Stimulated activated CD8-positive, alpha-beta memory T cell treated with anti-CD3 and anti-CD28 coated beads, Interleukin-15, amount 100 ng/mL, for 24 hours (primary cell): Measurements from ENCODE around the gene SEMA3A.

Source experiments
- DNase-seq: peaks from one replicate; pipeline ENCODE4 v3.0.0-alpha.2; 2020; ENCODE audit warnings: low read depth

SEMA3A gene

DNA sequence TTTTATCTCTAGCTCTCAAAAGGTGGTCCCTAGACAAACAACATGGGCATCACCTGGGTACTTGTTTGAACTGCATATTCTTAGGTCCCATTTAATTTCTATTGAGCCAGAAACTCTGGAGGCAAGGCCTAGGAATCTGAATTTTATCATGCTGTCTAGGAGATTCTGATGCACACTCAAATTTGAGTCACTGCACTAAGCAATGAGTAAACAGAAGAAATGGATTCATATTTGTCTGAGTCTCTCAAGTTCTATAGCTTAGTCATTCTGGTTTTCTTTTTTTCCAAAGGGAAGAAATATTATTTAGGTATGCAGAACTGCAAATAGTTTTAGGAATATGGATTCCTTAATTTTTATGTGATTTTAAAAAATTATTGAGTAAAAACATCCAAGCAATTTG lies 185.5 kb downstream of the SEMA3A start:
- no peak for DNase-seq

DNA sequence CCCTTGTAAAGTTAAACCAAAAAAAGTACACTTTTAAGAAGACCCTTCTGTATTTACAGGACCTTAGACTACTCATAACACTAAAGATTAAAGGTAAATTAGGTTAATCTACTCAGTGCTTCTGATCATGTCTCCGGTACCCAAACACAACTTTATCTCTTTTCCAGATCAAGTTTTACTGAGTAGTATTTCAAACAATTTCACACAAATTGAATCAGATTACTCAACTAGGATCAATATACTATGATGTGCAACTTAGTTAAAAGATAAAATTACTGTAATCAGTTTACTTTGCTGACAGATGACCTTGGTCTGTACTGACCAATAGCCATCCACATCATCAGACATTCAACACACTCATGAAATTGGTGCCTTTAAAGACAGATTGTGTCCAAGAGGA lies 191.4 kb downstream of the SEMA3A start:
- no peak for DNase-seq

DNA sequence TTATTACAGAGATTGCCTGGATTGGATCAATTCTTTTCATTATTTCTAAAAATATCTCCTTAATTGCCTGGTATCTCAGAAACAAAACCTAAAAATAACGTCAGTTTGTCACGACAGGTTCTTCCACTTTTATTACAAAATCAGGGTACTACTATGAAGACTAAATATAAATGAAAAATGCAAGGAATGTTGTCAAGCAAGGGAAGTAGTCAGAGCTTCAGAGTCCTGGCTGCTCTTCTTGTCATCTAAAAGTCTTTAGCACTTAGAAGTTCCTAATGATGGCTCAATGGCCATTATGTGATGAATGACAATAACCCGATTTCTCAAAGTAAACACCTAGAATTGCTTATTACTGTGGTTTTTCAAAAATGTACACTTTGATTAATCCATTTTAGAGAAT lies 192.2 kb downstream of the SEMA3A start:
- no peak for DNase-seq

DNA sequence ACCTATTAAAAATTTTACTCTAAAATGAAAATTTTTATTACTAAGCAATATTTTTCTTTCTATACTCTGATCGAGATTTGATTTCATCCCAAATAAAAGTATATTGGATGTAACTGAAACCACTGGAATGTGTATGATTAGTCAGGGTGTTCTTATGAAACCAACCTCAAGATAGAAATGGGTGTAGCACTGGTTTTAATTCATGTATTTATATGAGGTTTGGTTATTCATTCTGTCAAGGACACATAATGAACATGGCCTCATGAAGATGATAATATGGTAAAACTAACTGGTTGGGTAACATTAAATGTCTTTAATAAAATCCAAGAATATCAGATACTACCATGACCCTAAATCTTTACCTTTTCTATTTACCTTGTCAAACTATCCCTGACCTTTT lies 197.7 kb downstream of the SEMA3A start:
- DNase-seq: no peak

DNA sequence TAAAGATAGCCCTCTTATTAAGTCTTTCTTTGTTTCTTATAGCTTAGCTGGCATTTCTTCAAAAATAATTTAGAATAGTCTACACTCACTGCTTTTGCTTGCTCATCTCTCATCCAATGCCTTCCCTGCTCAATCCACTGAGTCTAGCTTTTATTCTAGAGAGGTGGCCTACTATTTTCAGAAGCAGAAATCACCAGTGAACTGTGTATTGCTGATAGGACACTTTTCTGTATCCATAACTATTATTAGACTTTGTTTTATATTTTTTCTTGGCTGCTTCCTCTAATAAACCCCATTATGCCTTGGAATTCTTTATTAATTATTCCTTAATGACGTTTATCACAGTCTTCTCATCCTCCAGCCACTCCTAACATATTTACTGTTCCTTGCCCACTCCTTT lies 206.8 kb downstream of the SEMA3A start:
- DNase-seq: no peak

DNA sequence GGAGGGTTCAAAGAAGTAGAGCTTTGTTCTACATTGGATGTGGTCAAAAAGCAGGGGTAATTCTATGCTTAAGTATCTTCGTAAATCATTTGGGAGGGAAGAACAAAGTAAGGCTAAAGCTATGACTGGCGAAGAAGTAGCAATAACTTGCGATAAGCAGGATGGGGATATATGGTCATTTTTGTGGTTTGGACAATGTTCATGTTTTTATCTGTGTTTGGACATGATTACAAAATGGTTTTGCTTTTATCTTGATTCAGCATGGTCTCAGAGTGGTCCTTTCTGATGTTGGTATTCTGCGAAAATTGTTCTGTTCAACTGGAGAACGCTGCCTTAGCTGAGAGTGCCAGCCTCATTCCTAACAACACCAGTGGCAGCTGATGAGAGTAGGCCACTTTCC lies 208.8 kb downstream of the SEMA3A start:
- DNase-seq: no peak

DNA sequence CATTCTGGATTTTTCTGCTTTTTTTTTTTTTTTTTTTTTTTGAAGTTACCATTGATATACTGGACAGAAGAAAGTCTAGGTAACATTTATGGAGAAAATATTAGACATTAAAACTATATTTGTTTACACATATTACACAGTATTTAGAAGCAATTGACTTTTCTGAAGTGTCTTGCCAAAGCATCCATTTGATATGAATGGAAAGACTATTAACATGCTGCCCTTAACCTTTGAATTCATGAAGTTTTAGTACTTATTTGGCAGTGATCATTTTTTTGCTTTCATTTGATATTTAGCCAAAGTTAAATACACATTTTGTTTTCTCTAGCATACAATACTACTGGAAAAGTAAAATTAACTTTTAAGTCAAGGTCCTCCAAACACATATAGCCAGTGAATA lies 210.0 kb downstream of the SEMA3A start:
- DNase-seq: no peak

DNA sequence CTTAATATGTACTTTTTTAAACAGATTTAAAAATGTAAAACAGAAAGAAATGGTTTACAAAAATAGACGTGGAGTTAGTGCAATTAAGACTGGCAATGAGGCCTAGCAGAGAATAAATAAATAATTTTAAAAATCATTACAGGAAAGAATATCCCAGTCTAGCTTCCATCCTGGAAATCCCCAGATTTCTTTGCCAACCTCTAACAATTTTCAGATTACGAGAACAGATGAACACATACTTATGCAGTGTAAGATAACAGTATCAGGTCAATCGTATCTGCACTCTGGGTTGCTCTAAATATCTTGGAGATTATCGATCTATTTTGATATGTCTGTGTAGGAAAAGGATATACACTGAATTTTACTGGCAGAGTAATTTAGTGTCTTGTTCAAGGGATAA lies 210.5 kb downstream of the SEMA3A start:
- no peak for DNase-seq

DNA sequence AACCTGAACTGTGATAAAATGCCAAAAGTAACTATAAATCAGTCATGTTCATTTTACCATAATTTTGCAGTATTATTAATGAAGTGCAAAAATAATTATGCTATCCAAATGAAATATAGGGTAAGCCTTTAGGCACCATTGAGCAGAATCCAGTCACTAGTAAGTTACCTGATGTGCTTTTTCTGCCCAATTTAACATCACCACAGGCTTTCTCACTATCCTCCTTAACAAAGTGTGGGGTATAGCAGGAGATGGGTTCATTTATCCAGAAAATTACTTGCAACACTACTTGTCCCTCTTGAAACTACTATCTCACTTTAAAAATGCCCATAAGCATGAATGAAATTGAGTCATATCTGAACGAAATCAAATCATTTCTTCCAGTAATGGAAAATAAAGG lies 211.0 kb downstream of the SEMA3A start:
- no peak for DNase-seq

DNA sequence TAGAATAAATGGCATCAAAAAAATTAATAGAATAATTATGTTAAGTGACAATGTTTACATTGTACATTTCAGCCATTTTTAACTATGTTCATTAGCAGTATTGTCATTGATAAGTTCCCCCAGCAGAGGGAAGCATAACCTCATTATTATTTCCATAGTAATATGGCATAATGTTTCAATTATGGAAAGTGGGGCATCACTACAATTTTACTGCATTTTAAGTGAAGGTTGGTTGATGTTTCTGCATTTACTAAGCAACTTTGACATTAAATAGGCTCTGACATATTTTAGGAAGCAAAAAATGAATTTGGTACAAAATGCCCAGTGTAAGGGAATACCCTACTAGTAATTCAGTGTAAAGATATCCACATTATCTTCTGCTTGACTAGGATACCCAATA lies 218.3 kb downstream of the SEMA3A start:
- no peak for DNase-seq

DNA sequence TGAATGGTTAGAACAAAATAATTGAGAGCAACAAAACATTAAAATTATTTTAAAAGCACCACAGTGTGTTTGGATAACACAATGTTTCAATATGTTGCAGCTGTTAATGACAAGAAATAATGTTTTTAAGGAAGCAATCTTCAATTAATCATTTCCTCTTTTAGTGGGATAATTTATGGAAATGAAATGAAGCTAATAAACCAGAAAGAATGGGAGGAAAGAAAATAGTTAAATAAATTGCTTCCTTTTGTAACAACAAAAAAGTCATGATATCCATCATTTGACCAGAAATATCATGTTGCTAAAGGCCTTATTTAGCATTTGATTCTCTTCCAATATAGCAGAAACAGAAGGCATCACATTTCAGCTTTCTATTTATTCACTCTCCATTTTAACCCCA lies 224.5 kb downstream of the SEMA3A start:
- DNase-seq: no peak

DNA sequence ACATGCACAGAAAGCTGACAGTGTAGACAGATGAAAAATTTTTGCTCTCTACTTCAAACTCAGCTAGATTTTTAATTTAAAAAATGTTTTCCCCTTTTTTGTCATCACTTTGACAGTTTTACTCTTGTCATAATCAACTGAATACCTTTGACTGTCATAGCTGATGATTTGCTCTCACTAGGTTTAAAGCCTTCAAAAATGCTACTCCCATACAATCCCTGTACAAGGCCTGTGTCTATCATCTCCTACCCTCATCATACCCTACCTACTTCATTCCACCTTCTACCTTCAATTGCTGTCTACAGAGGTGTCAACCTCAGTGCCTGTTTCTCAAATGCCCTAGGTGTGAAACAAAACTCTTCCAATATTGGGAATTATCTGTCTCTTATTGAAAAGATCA lies 230.3 kb downstream of the SEMA3A start:
- DNase-seq: no peak

DNA sequence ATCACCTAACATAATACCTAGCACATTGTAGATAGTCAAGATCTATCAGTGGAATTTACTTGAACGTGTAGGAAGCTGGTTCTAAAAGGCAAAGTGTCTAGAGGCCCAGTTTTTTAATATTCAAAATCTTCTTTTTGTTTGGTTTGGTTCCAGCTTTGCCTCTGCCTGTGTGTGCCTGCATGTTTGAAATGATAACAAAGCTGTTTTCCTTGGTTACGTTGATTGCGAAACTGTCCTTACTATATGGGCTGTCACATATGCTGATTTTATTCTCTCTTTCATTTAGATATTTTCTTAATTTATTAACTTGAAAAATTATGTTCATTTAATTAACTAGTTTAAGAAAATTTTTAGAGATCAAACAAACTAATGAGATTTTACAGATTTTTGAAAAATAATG lies 237.3 kb downstream of the SEMA3A start:
- no peak for DNase-seq

DNA sequence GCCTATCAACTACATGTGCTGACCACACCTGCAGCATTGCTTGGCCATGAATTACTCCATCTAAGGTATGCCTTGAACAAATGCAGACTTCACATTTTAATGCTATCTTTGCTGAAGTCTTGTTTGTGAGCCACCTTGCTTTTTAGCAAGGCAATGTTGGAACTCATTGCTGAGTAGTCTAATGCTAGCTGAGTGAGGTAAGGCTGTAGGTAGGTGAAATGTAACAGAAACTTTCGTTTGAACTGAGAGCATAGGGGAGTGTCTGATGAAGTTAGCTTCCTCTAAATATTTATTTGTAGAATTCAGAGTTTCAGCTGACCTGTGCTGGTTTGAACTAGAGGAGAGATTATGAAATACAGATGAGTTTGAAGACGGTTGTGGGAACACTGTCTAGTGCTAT lies 238.5 kb downstream of the SEMA3A start:
- DNase-seq: no peak

DNA sequence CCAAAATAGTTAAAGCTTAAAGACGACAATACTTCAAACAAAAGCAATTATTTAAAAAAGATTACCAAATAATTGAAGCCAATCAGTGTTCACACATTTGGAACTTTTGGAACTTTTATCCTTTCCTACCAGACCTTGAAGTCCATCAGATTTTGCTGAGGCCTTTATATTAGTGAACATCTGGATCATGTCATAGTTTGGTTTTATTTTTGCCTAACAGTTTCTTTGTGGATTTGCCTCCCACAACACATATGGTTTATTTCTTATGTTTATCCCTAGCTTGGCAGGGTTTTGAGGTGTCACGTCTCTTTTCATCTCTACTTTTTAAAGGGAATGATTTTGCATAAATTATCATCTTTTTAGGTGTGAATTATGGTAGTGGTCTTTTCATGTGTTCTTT lies 242.4 kb downstream of the SEMA3A start:
- DNase-seq: no peak

DNA sequence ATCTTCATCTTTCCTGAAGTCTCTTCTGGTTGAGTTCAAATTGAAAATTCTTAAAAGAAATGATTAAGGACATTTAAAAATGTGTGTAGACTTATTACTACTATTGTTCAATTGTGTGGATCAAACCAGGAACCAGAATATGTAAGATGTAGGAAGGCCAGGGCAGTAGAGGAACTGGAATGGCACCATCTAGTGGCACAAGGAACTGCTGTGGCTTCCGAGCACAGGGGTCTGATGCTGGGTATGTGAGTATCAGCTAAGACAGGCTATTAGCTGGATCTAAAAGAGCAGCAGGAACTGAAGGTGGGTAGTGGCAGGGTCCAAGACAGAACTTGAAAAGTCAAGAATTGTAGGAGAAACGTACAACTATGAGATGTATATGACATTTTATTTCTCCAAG lies 247.3 kb downstream of the SEMA3A start:
- DNase-seq: no peak

DNA sequence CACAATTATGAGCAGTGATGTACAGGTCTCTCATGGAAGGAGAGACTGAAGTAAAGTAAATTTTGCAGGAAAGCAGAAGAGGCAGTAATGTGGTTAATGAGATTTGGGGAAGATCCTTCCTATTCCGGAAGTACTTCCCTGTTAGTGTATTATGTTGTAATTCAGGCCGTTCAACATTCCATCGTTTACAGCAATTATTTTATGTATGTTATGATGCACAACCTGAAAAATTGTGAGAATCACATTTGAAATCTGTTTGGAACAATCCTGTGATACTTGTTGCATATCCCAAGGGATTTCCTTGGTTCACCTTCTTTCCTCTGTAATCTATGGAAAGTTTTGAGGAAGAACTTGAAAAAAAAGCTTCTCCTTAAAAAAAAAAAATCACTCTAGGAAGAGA lies 247.8 kb downstream of the SEMA3A start:
- no peak for DNase-seq

DNA sequence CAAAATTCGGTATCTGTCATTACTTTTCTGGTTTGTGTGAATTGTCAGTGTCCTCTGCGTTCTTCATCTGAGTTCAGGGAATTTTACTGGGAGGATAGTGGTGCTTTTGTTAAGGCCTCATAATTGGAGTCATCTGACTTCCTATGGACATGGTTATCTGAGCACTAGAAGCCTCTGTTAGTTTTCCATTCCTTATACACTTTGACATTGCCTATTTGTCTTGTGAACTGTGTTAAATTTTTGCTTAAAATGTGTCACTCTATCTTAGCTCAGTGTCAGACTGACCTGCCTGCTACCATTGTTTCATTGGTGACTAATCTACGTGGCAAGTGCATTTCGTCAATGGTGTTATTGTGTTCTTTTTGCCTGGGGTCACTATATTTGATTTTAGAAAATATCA lies 253.3 kb downstream of the SEMA3A start:
- no peak for DNase-seq

DNA sequence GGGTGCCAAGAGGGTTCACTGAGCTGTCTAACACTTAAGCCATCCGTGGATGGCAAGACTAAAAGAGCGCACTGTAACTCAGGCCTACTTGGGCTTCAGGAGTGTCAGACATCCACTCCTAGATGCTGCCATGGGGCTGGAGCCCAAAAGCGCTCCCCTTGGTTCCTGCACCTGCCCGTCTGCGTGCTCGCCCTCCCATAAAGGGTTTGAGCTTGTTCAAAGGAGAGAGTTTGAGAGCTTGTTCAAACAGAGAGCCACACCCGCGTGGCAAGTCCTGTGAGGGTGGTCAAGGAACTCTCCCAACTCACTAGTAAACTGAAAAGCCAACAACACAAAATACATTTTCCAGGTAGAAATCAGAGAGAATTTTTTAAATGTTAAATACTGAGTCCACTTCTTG lies 256.7 kb downstream of the SEMA3A start:
- DNase-seq: no peak

DNA sequence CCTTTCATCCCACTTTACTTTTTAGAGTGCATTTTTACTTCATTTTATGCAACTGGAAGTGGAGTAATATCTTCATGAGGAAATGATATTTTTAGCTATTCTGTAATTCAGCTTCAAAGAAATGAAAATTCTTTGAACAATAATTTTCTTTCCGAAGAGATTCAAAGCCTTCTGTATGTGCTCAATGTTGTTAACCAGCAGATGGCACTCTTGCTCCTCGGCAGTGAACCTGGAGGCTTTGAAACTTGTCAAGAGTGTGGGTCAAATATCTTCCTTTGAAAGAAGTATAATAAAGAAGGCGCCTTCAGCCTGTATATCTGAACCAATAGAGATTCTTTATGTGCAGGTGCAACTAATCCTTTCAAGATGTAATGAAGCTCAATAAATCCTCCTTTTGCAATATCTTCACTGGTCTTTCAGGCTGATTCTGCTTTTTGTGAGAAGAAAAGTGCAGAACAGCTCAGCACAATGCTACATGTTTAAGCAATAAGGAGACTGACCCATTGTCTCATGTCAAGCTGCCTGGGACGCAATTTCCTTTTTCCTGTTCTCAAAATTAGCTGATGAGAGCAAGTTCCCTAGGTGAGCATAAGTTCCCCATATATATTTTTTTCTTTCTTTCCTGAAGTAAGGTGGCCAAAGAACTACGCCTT lies 258.4 kb downstream of the SEMA3A start:
- no peak for DNase-seq

DNA sequence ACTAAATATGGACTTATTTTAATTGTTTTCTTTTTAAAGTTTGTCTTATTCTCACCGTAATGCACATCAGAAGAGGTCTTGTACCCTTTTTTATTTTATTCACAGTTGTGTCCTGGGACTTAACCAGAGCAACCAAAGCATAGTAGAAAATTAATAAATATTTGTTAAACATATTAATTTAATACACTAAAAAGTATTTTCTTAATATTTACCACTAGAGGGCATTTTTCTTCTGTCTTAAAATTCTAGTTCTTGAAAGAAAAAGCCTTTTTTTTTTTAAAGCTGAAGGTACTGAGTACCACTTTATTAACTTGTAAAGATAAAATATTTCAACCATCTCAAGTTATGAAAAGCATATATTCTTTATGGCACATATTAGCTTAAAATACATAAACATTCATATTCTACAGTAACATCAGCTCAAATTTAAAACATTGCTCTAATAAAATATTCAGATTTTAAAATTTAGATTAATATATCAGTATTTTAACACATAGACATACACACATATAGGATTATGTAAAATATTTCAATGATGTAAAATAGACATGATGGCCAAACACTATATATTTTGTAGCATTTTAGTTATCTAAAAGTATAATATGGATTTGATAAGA lies 260.4 kb downstream of the SEMA3A start:
- DNase-seq: no peak

DNA sequence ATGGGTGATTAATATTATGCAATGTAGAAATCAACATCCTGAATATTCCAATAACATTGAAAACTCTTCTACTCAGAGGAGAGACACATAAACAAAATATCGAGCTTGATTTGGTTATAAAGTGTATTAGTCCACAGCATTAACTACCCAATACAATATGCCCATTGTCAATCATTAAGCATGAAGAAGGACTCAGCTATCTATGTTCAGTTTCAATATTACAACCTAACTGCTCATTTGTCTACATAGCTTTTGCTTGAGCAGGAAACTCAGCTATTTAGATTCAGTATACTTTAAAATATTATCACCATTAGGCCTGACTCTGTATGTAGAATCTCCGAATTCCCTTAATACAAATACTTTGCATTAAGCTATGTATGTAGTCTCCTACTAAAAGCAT lies 262.6 kb downstream of the SEMA3A start:
- DNase-seq: no peak

DNA sequence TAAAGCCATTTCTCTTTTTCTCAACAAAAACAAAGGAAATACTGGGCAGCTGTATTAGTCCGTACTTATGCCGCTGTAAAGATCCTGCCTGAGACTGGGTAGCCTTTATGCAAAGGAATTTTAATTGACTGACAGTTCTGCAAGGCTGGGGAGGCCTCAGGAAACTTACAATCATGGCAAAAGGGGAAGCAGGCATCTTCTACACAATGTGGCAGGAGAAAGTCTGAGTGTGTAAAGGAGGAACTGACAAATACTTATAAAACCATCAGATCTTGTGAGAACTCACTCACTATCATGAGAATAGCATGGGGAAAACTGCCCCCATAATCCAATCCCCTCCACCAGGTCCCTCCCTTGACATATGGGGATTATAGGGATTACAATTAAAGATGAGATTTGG lies 264.3 kb downstream of the SEMA3A start:
- no peak for DNase-seq

DNA sequence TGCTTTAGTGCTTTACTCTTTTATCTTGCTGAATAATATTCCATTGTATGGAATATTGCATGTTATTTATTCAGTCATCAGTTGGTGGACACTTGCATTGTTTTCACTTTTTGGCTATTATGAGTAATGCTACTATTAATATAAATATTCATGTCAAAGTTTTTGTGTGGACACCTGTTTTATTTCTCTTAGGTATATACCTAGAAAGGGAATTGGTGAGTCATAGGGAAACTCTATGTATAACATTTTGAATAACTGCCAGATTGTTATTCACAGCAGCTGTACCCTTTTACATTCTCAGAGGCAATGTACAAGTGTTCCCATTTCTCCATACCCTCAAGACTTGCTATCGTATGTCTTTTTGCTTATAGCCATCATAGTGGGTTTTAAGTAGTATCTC lies 268.7 kb downstream of the SEMA3A start:
- no peak for DNase-seq
